Panc1 (cell line): Measurements from ENCODE around the gene SETDB1.

Experiments used
- POLR2AphosphoS5 ChIP-seq: IDR thresholded peaks from 2 replicates; pipeline ENCODE4 v1.6.1; 2012; ENCODE audit warnings: mild to moderate bottlenecking, low read depth, low read length, moderate library complexity
- REST ChIP-seq, 2 experiments: IDR thresholded peaks; 2 replicates each; pipeline ENCODE4 v1.6.1; 2011 to 2012; ENCODE audit warnings: low read depth in 2 of 2, control low read depth in 1 of 2, low read length in 1 of 2, mild to moderate bottlenecking in 1 of 2, moderate library complexity in 1 of 2; ENCODE audit not compliant: insufficient read depth in 1 of 2
- SIN3A ChIP-seq: IDR thresholded peaks from 2 replicates; pipeline ENCODE4 v1.6.1; 2012; ENCODE audit warnings: low read depth, mild to moderate bottlenecking, low read length, moderate library complexity, borderline replicate concordance; ENCODE audit not compliant: insufficient read depth
- TF ChIP-seq, protein P1 (sequence below): fragments of 450-650 bp; IDR thresholded peaks from 2 replicates; pipeline ENCODE4 v1.5.1; 2017; ENCODE audit warnings: mild to moderate bottlenecking

- no peak for TF ChIP-seq POLR2AphosphoS5
- TF ChIP-seq, protein P1, sequence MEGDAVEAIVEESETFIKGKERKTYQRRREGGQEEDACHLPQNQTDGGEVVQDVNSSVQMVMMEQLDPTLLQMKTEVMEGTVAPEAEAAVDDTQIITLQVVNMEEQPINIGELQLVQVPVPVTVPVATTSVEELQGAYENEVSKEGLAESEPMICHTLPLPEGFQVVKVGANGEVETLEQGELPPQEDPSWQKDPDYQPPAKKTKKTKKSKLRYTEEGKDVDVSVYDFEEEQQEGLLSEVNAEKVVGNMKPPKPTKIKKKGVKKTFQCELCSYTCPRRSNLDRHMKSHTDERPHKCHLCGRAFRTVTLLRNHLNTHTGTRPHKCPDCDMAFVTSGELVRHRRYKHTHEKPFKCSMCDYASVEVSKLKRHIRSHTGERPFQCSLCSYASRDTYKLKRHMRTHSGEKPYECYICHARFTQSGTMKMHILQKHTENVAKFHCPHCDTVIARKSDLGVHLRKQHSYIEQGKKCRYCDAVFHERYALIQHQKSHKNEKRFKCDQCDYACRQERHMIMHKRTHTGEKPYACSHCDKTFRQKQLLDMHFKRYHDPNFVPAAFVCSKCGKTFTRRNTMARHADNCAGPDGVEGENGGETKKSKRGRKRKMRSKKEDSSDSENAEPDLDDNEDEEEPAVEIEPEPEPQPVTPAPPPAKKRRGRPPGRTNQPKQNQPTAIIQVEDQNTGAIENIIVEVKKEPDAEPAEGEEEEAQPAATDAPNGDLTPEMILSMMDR: no peak
- TF ChIP-seq REST (IDR thresholded peaks at IDR 0.05; ENCODE audit: insufficient read depth in 1 of 2, low read depth in 2 of 2, low read length in 1 of 2): no peak
- TF ChIP-seq SIN3A: no peak
Observed at GRCh38 chr1:150981805-150982712, 55.9 kb downstream of the SETDB1 start, which contains the start of gene ANXA9.
